BLaER1 (cell line): ENCODE results near the gene MDK.
"Not testable (repeated sequence)": the region's sequence is repeated elsewhere in the genome, so short reads cannot be mapped to it uniquely, and the experiment has no call there.

Experiments
- H3K27ac ChIP-seq: shearing (Covaris generic); formaldehyde crosslinking; 2 replicates; pipeline ENCODE4 v1.8.1; 2022
- H3K27me3 ChIP-seq: shearing (Covaris generic); formaldehyde crosslinking; 2 replicates; pipeline ENCODE4 v1.8.1; 2022
- H3K36me3 ChIP-seq: shearing (Covaris generic); formaldehyde crosslinking; 2 replicates; pipeline ENCODE4 v1.8.1; 2022
- H3K4me1 ChIP-seq: shearing (Covaris generic); formaldehyde crosslinking; 2 replicates; pipeline ENCODE4 v1.8.1; 2022
- H3K4me2 ChIP-seq: shearing (Covaris generic); formaldehyde crosslinking; 2 replicates; pipeline ENCODE4 v1.8.1; 2022
- H3K4me3 ChIP-seq: shearing (Covaris generic); formaldehyde crosslinking; 2 replicates; pipeline ENCODE4 v1.8.1; 2022
- H3K9ac ChIP-seq: shearing (Covaris generic); formaldehyde crosslinking; 2 replicates; pipeline ENCODE4 v1.8.1; 2022
- H3K9me3 ChIP-seq: shearing (Covaris generic); formaldehyde crosslinking; 2 replicates; pipeline ENCODE4 v1.8.1; 2022
- H4K20me1 ChIP-seq: shearing (Covaris generic); formaldehyde crosslinking; 2 replicates; pipeline ENCODE4 v1.8.1; 2022
- Cebpa-rat ChIP-seq: shearing (Covaris generic); IDR thresholded peaks from 2 replicates; pipeline ENCODE4 v1.8.1; 2022

Gene MDK

GRCh38 chr11:46373787-46374740 lies 7.4 kb upstream of the MDK start:
- no peak overlapping the region for H3K9ac ChIP-seq
- no peak overlapping the region for H3K4me3 ChIP-seq
- H3K36me3 ChIP-seq, result peaks cover 99% of the 10 kb centered on the region
- TF ChIP-seq Cebpa-rat, result no peak
- H3K4me2 ChIP-seq, result no peak overlapping the region
- H3K27ac ChIP-seq, result no peak overlapping the region
- peaks cover 46% of the 10 kb centered on the region; the same call in 1 of the 2 replicates for H4K20me1 ChIP-seq
- H3K4me1 ChIP-seq, result peaks cover 23% of the 10 kb centered on the region
- no peaks in the 10 kb centered on the region for H3K27me3 ChIP-seq
- no peaks in the 10 kb centered on the region for H3K9me3 ChIP-seq

- Histone ChIP-seq H3K27ac (no peak overlapping the region), H3K4me1 (peaks cover 23% of the 10 kb centered on the region), H3K9ac (no peak overlapping the region), H3K9me3 (no peaks in the 10 kb centered on the region), H3K4me2 (no peak overlapping the region), H4K20me1 (peaks cover 48% of the 10 kb centered on the region), H3K36me3 (peaks cover 91% of the 10 kb centered on the region), H3K27me3 (no peaks in the 10 kb centered on the region), H3K4me3 (no peak overlapping the region)
- TF ChIP-seq Cebpa-rat, result no peak
These were observed 6.7 kb upstream of the MDK start for GRCh38 chr11:46374815-46375214.

- peaks cover 84% of the 10 kb centered on the region for H3K36me3 ChIP-seq
- no peak overlapping the region for H3K27ac ChIP-seq
- H3K4me2 ChIP-seq, result no peak overlapping the region
- H3K9ac ChIP-seq, result no peak overlapping the region
- peaks cover 46% of the 10 kb centered on the region for H4K20me1 ChIP-seq
- H3K9me3 ChIP-seq, result no peaks in the 10 kb centered on the region
- TF ChIP-seq Cebpa-rat, result no peak
- H3K27me3 ChIP-seq, result no peaks in the 10 kb centered on the region
- H3K4me3 ChIP-seq, result no peak overlapping the region
- peaks cover 26% of the 10 kb centered on the region for H3K4me1 ChIP-seq
These were observed 5.9 kb upstream of the MDK start for GRCh38 chr11:46375392-46376101.

GRCh38 chr11:46376258-46377050 lies 5.0 kb upstream of the MDK start:
- Histone ChIP-seq H3K4me3 (no peak overlapping the region), H3K27ac (no peak overlapping the region), H3K36me3 (peaks cover 75% of the 10 kb centered on the region), H4K20me1 (peaks cover 46% of the 10 kb centered on the region), H3K27me3 (no peaks in the 10 kb centered on the region), H3K4me2 (no peak overlapping the region), H3K9me3 (no peaks in the 10 kb centered on the region), H3K9ac (no peak overlapping the region), H3K4me1 (peaks cover 26% of the 10 kb centered on the region)
- no peak for TF ChIP-seq Cebpa-rat

- H3K36me3 ChIP-seq, result peaks cover 66% of the 10 kb centered on the region
- peaks cover 44% of the 10 kb centered on the region for H4K20me1 ChIP-seq
- H3K4me2 ChIP-seq, result no peak overlapping the region
- H3K9ac ChIP-seq, result no peak overlapping the region
- TF ChIP-seq Cebpa-rat, result no peak
- no peaks in the 10 kb centered on the region for H3K9me3 ChIP-seq
- H3K27me3 ChIP-seq, result no peaks in the 10 kb centered on the region
- H3K4me3 ChIP-seq, result no peak overlapping the region
- H3K4me1 ChIP-seq, result peaks cover 28% of the 10 kb centered on the region
- no peak overlapping the region for H3K27ac ChIP-seq
These were observed 4.2 kb upstream of the MDK start for GRCh38 chr11:46377290-46377689.

- peaks cover 45% of the 10 kb centered on the region for H4K20me1 ChIP-seq
- H3K9ac ChIP-seq, result no peak overlapping the region
- H3K4me1 ChIP-seq, result peaks cover 34% of the 10 kb centered on the region
- H3K9me3 ChIP-seq, result no peaks in the 10 kb centered on the region
- no peak overlapping the region for H3K4me2 ChIP-seq
- H3K27me3 ChIP-seq, result no peaks in the 10 kb centered on the region
- H3K27ac ChIP-seq, result no peak overlapping the region
- TF ChIP-seq Cebpa-rat, result no peak
- H3K36me3 ChIP-seq, result peaks cover 61% of the 10 kb centered on the region
- no peak overlapping the region for H3K4me3 ChIP-seq
These were observed 3.6 kb upstream of the MDK start for GRCh38 chr11:46377831-46378230.

GRCh38 chr11:46378296-46378695 lies 3.2 kb upstream of the MDK start:
- H3K4me2 ChIP-seq, result peak overlapping the region; percentile 95
- peaks cover 50% of the 10 kb centered on the region for H4K20me1 ChIP-seq
- H3K27me3 ChIP-seq, result no peaks in the 10 kb centered on the region
- H3K4me3 ChIP-seq, result no peak overlapping the region
- no peaks in the 10 kb centered on the region for H3K9me3 ChIP-seq
- no peak for TF ChIP-seq Cebpa-rat
- H3K27ac ChIP-seq, result no peak overlapping the region
- peaks cover 61% of the 10 kb centered on the region for H3K36me3 ChIP-seq
- H3K4me1 ChIP-seq, result peaks cover 38% of the 10 kb centered on the region
- no peak overlapping the region for H3K9ac ChIP-seq

GRCh38 chr11:46378811-46379481 lies 2.5 kb upstream of the MDK start:
- peaks cover 61% of the 10 kb centered on the region for H3K36me3 ChIP-seq
- H3K9me3 ChIP-seq, result no peaks in the 10 kb centered on the region
- H3K4me3 ChIP-seq, result peak overlapping the region; percentile 11; the same call in 1 of the 2 replicates
- H3K4me1 ChIP-seq, result peaks cover 40% of the 10 kb centered on the region
- H3K4me2 ChIP-seq, result peak overlapping the region; percentile 95
- no peak for TF ChIP-seq Cebpa-rat
- H3K27ac ChIP-seq, result peak overlapping the region; percentile 90
- no peak overlapping the region; the same call in 1 of the 2 replicates for H3K9ac ChIP-seq
- H4K20me1 ChIP-seq, result peaks cover 53% of the 10 kb centered on the region
- no peaks in the 10 kb centered on the region for H3K27me3 ChIP-seq

GRCh38 chr11:46379482-46380293 lies 1.8 kb upstream of the MDK start:
- Histone ChIP-seq H3K9ac (peak overlapping the region; percentile 90; the same call in 1 of the 2 replicates), H4K20me1 (peaks cover 55% of the 10 kb centered on the region)

More at GRCh38 chr11:46379482-46380293, 1.8 kb upstream of the MDK start:
- Histone ChIP-seq H3K27ac (peak overlapping the region; percentile 90), H3K4me1 (peaks cover 40% of the 10 kb centered on the region), H3K4me2 (peak overlapping the region; percentile 95), H3K4me3 (peak overlapping the region; percentile 73), H3K36me3 (peaks cover 57% of the 10 kb centered on the region)
- H3K9me3 ChIP-seq, H3K27me3 ChIP-seq: not testable (repeated sequence)
